RWPE1 (cell line): ENCODE results near the gene FAM163A.
"Not testable (repeated sequence)": the region's sequence is repeated elsewhere in the genome, so short reads cannot be mapped to it uniquely, and the experiment has no call there.

Experiments used
- CTCF ChIA-PET: fragments of 350-600 bp; sonication (Branson Sonifier 250); formaldehyde crosslinking; extraction: SDS; loops from one replicate; lab custom pipeline; 2021; lab: Yijun Ruan, JAX
- POLR2A ChIA-PET: fragments of 400-600 bp; formaldehyde crosslinking; extraction: SDS; loops from one replicate; lab custom pipeline; 2020; ENCODE audit warnings: antibody characterized with exemption; ENCODE audit not compliant: low non-redundant PET; lab: Yijun Ruan, JAX
- DNase-seq: peaks from one replicate; pipeline ENCODE4 v3.0.0; 2012; ENCODE audit warnings: low spot score
- H3K27ac ChIP-seq: fragments of 450-650 bp; 2 replicates; pipeline ENCODE4 v1.5.1; 2017
- CTCF ChIP-seq: fragments of 450-650 bp; conservative IDR thresholded peaks from 2 replicates; pipeline ENCODE4 v1.5.1; 2017; ENCODE audit warnings: low read depth, mild to moderate bottlenecking

Gene FAM163A

GRCh38 chr1:179831852-179832699 is 89.0 kb downstream of the FAM163A start:
- H3K27ac ChIP-seq = no peak overlapping the region
- ChIA-PET POLR2A (no interaction called here), CTCF (no interaction called here)
- TF ChIP-seq CTCF = no peak
- DNase-seq = no peak

GRCh38 chr1:179836686-179837445 is 93.8 kb downstream of the FAM163A start:
- not testable (repeated sequence) for DNase-seq

GRCh38 chr1:179840107-179840506 is 97.0 kb downstream of the FAM163A start:
- ChIA-PET POLR2A (no interaction called here), CTCF (no interaction called here)
- TF ChIP-seq CTCF = no peak
- no peak for DNase-seq
- H3K27ac ChIP-seq = no peak overlapping the region

More at GRCh38 chr1:179836686-179837445, 93.8 kb downstream of the FAM163A start:
- POLR2A ChIA-PET, H3K27ac ChIP-seq: not testable (repeated sequence)
- CTCF ChIA-PET = interaction anchor here (1.2 kb wide), 1 partner anchor 22 kb away, joined by 4 read pairs; no protein-coding TSS in a partner anchor

GRCh38 chr1:179848233-179848632 is 105.1 kb downstream of the FAM163A start:
- no peak for TF ChIP-seq CTCF
- DNase-seq = no peak
- ChIA-PET POLR2A (no interaction called here), CTCF (interaction anchor here (0.6 kb wide), 1 partner anchor 262 kb away, joined by 3 read pairs; no protein-coding TSS in a partner anchor)
- no peak overlapping the region for H3K27ac ChIP-seq

- CTCF ChIA-PET = interaction anchor here (0.6 kb wide), 1 partner anchor 1010 kb away, joined by 3 read pairs; no protein-coding TSS in a partner anchor
- POLR2A ChIA-PET = interaction anchor here (0.6 kb wide), 1 partner anchor 24 kb away, joined by 3 read pairs; no protein-coding TSS in a partner anchor
- no peak for TF ChIP-seq CTCF
- no peak overlapping the region for H3K27ac ChIP-seq
- no peak for DNase-seq
Measured at GRCh38 chr1:179853102-179853501, 110.0 kb downstream of the FAM163A start.

GRCh38 chr1:179855831-179856230 is 112.7 kb downstream of the FAM163A start:
- CTCF ChIA-PET, DNase-seq, POLR2A ChIA-PET, H3K27ac ChIP-seq: not testable (repeated sequence)

GRCh38 chr1:179856296-179856695 is 113.2 kb downstream of the FAM163A start:
- no peak for TF ChIP-seq CTCF
- DNase-seq = no peak
- POLR2A ChIA-PET = no interaction called here
- CTCF ChIA-PET = no interaction called here
- H3K27ac ChIP-seq = no peak overlapping the region
